22Rv1 (cell line): Measurements from ENCODE around the gene STON1.

Source experiments
- H3K27ac ChIP-seq: fragments of 450-650 bp; 2 replicates; pipeline ENCODE4 v1.5.1; 2017
- CTCF ChIP-seq: fragments of 450-650 bp; IDR thresholded peaks from 2 replicates; pipeline ENCODE4 v1.5.1; 2017; ENCODE audit warnings: mild to moderate bottlenecking
- ZFX ChIP-seq: fragments of 450-650 bp; IDR thresholded peaks from 2 replicates; pipeline ENCODE4 v1.6.1; 2017; ENCODE audit warnings: antibody characterized with exemption, borderline replicate concordance

STON1 gene, protein sequence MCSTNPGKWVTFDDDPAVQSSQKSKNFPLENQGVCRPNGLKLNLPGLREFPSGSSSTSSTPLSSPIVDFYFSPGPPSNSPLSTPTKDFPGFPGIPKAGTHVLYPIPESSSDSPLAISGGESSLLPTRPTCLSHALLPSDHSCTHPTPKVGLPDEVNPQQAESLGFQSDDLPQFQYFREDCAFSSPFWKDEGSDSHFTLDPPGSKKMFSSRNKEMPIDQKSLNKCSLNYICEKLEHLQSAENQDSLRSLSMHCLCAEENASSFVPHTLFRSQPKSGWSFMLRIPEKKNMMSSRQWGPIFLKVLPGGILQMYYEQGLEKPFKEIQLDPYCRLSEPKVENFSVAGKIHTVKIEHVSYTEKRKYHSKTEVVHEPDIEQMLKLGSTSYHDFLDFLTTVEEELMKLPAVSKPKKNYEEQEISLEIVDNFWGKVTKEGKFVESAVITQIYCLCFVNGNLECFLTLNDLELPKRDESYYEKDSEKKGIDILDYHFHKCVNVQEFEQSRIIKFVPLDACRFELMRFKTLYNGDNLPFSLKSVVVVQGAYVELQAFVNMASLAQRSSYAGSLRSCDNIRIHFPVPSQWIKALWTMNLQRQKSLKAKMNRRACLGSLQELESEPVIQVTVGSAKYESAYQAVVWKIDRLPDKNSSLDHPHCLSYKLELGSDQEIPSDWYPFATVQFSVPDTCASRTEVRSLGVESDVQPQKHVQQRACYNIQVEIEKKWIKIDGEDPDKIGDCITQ

GRCh38 chr2:48530033-48530811 lies at the start of gene STON1:
TSS of gene STON1 (plus strand) at chr2:48530154. CDS start at chr2:48580634, 50,480 bp downstream.
- no peak within 1 kb of the TSS for H3K27ac ChIP-seq
- TF ChIP-seq CTCF (no peak), ZFX (no peak)

DNA sequence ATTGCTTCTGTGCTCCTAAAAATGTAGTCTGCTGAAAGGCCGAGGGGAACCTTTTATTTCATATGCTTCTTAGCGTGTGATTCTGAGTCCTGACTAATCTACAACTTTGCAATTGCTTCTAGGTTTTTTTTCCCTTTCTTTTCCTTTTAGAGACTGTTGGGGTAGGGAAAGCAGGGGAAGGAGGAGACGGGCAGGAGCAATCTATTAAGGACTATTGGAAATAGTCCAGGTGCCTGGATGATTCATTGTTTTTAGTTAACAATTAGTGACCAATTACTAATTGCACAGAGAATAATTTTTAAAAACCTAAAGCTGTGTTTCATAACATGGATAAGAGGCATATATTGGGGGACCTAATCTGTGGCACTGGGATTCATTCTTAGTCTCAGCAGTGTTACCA lies 49.4 kb upstream of the STON1 start:
- no peak for TF ChIP-seq CTCF
- no peak for TF ChIP-seq ZFX
- H3K27ac ChIP-seq: no peak overlapping the region

DNA sequence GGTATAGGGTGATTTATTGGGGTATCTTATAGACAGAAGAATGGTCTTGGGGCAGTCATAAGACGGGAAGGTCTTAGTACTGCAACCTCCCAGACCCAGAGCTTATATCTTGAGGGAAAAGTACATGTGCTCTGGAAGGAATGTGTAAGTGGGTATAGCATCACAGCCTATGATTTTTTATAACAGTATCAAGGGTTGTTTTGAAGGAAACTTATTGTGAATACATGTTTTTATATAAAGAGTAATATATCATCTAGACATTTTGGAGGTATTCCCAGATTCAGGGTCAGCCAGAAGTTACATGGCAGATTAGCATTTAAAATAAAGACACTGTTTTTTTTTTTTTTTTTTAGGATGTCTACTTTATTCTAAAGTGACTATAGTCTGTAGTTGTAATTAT lies 47.6 kb upstream of the STON1 start:
- H3K27ac ChIP-seq: no peak overlapping the region
- no peak for TF ChIP-seq ZFX
- TF ChIP-seq CTCF: no peak

DNA sequence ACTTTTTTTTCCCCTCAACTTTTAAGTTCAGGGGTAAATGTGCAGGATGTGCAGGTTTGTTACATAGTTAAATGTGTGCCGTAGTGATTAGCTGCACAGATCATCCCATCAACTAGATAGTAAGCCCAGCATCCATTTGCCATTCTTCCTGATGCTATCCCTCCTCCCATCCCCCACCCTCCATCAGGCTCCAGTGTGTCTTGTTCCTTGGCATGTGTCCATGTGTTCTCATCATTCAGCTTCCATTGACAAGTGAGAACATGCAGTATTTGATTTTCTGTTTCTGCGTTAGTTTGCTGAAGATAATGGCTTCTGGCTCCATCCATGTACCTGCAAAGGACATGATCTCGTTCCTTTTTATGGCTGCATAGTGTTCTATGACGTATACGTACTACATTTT lies 47.2 kb upstream of the STON1 start:
- no peak overlapping the region for H3K27ac ChIP-seq
- no peak for TF ChIP-seq ZFX
- no peak for TF ChIP-seq CTCF

DNA sequence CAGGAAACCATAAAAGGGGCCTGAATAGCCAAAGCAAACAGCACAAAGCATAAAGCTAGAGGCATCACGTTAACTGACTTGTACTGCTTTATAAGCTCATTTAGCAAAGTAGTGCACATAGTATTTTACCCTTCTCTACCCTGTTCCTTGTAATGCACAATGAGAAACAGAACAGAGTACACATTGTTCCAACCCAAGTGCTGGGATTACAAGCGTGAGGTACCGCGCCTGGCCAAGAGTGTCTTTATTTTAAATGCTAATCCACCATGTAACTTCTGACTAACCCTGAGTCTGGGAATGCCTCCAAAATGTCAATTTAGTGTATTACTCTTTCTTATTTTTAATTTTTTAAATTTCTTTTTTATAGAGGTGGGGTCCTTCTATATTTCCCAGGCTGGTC lies 46.4 kb upstream of the STON1 start:
- no peak for TF ChIP-seq ZFX
- no peak for TF ChIP-seq CTCF
- H3K27ac ChIP-seq: no peak overlapping the region

DNA sequence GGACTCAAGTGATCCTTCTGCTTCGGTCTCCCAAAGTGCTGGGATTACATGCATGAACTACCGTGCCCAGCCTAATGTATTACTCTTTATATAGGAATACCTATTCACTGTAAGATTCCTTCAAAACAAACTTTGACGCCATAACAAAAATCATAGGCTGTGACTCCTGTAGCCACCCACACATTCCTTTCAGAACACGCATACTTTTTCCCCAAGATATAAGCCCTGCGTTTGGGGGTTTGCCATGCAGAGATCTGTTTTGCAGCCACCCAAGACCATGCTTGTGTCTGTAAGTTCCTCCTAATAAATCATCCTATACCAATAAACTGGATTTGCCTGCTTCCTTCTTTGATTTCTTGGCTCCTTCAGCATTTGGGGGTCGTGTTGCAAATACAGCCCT lies 46.0 kb upstream of the STON1 start:
- no peak overlapping the region for H3K27ac ChIP-seq
- no peak for TF ChIP-seq CTCF
- no peak for TF ChIP-seq ZFX

- no peak for TF ChIP-seq ZFX
- TF ChIP-seq CTCF: no peak
- H3K27ac ChIP-seq: no peak overlapping the region
These were observed 41.4 kb upstream of the STON1 start for GRCh38 chr2:48488545-48488944.
